PC-3 (cell line): ENCODE measurements around the gene STAC3. TPM values are rescaled to one million over a fixed set of nuclear protein-coding genes. Genes with fewer than 3 reads are reported as not detected.

Source experiments
- ATAC-seq: fragments of 200-7000 bp; cut with Tn5 transposase; 2 replicates; pipeline ENCODE4 v1.9.1; 2020; ENCODE audit warnings: mild to moderate bottlenecking, moderate library complexity
- BruUV-seq: library from RNA; stranded (reverse); fragments of 400-500 nt; replicated peaks from 2 replicates; lab custom pipeline; 2021; lab: Mats Ljungman, UMichigan
- CTCF ChIA-PET: fragments of 300-600 bp; sonication (Branson Sonifier 250); formaldehyde crosslinking; loops from one replicate; lab custom pipeline; 2022; ENCODE audit warnings: antibody characterized with exemption; lab: Charles Lee
- POLR2A ChIA-PET: fragments of 300-600 bp; sonication (Branson Sonifier 250); formaldehyde crosslinking; loops from one replicate; lab custom pipeline; 2022; ENCODE audit warnings: antibody characterized with exemption; ENCODE audit not compliant: unreplicated experiment; lab: Charles Lee
- DNase-seq: peaks from one replicate; pipeline ENCODE4 v3.0.0-alpha.2; 2015
- H2AFZ ChIP-seq: fragments of 300-600 bp; sonication (generic); 2 replicates; pipeline ENCODE4 v1.6.0; 2016; ENCODE audit warnings: antibody characterized with exemption, low read length
- H3F3A ChIP-seq: fragments of 300-600 bp; sonication (generic); one replicate; pipeline ENCODE4 v1.6.0; 2017; ENCODE audit warnings: antibody characterized with exemption, low read length, control low read depth, mild to moderate bottlenecking; ENCODE audit not compliant: unreplicated experiment
- H3K27ac ChIP-seq: fragments of 300-600 bp; sonication (generic); 2 replicates; pipeline ENCODE4 v1.5.1; 2016; ENCODE audit warnings: mild to moderate bottlenecking, low read length
- H3K27me3 ChIP-seq: fragments of 300-600 bp; sonication (generic); 2 replicates; pipeline ENCODE4 v1.6.1; 2016; ENCODE audit warnings: low read length, mixed read lengths
- H3K36me3 ChIP-seq: fragments of 300-600 bp; sonication (generic); 2 replicates; pipeline ENCODE4 v1.6.1; 2016; ENCODE audit warnings: low read depth, mixed run types, low read length, mixed read lengths
- H3K4me1 ChIP-seq: fragments of 300-600 bp; sonication (generic); 2 replicates; pipeline ENCODE4 v1.5.1; 2016; ENCODE audit warnings: low read length; ENCODE audit not compliant: insufficient read depth
- H3K4me2 ChIP-seq: fragments of 300-600 bp; sonication (generic); 2 replicates; pipeline ENCODE4 v1.6.0; 2016; ENCODE audit warnings: low read length
- H3K4me3 ChIP-seq: fragments of 300-600 bp; sonication (generic); 2 replicates; pipeline ENCODE4 v1.5.1; 2016; ENCODE audit warnings: mild to moderate bottlenecking, low read length, mixed read lengths
- H3K79me2 ChIP-seq: fragments of 300-600 bp; sonication (generic); 2 replicates; pipeline ENCODE4 v1.6.1; 2017; ENCODE audit warnings: low read length, mixed read lengths
- H3K9ac ChIP-seq: fragments of 300-600 bp; sonication (generic); 2 replicates; pipeline ENCODE4 v1.6.0; 2016; ENCODE audit warnings: mild to moderate bottlenecking, low read length
- H3K9me2 ChIP-seq: fragments of 300-600 bp; sonication (generic); replicated peaks from 2 replicates; pipeline ENCODE4 v1.6.1; 2016; ENCODE audit warnings: mixed run types, low read length, mixed read lengths
- H3K9me3 ChIP-seq: fragments of 300-600 bp; sonication (generic); 2 replicates; pipeline ENCODE4 v1.6.1; 2016; ENCODE audit warnings: low read length, mixed read lengths
- H4K20me1 ChIP-seq: fragments of 300-600 bp; sonication (generic); 2 replicates; pipeline ENCODE4 v1.6.1; 2016; ENCODE audit warnings: low read length, mixed read lengths
- CTCF ChIP-seq: fragments of 300-600 bp; sonication (generic); conservative IDR thresholded peaks from 2 replicates; pipeline ENCODE4 v1.5.1; 2017; ENCODE audit warnings: antibody characterized with exemption, low read depth, mild to moderate bottlenecking, low read length
- EZH2 ChIP-seq: fragments of 300-600 bp; sonication (generic); IDR thresholded peaks from one replicate; pipeline ENCODE4 v1.6.1; 2017; ENCODE audit warnings: antibody characterized with exemption, mild to moderate bottlenecking, low read length; ENCODE audit not compliant: unreplicated experiment
- EZH2phosphoT487 ChIP-seq: fragments of 300-600 bp; sonication (generic); IDR thresholded peaks from 2 replicates; pipeline ENCODE4 v1.6.1; 2018; ENCODE audit warnings: mild to moderate bottlenecking, antibody characterized with exemption, low read length, borderline replicate concordance
- intact Hi-C: fragments of 100-400 bp; cut with micrococcal nuclease; formaldehyde crosslinking; loops from 2 replicates; pipeline ENCODE4 v1.9.0; 2023
- total RNA-seq: library from RNA; depleted of rRNA; stranded (reverse); fragments of >200 nt; gene quantifications from 2 replicates; pipeline ENCODE4 v1.2.3, GENCODE V29; 2014

Gene STAC3
- total RNA-seq, 1 experiment from 2014 or later, result 1.8 TPM

- Histone ChIP-seq H3K27me3 (no peaks in the 10 kb centered on the region), H3K4me2 (no peak overlapping the region), H3K4me1 (no peaks in the 10 kb centered on the region), H3K9me2 (no peaks in the 10 kb centered on the region), H3K9ac (no peak overlapping the region), H3K4me3 (no peak overlapping the region), H3K79me2 (no peaks in the 10 kb centered on the region), H3K36me3 (no peaks in the 10 kb centered on the region; the same call in 1 of the 2 replicates), H4K20me1 (no peaks in the 10 kb centered on the region), H2AFZ (no peak overlapping the region), H3K9me3 (no peaks in the 10 kb centered on the region), H3K27ac (no peak overlapping the region), H3F3A (no peaks in the 10 kb centered on the region)
- BruUV-seq, result TSS peak; percentile 53
- ChIA-PET CTCF (interaction anchor here (0.6 kb wide), 1 partner anchor 198 kb away, joined by 11 read pairs; no protein-coding TSS in a partner anchor), POLR2A (no interaction called here)
- intact Hi-C loops, result no loop called here
- TF ChIP-seq CTCF, result no peak
- TF ChIP-seq EZH2phosphoT487, result no peak
- no peak for TF ChIP-seq EZH2
- DNase-seq (no peak), ATAC-seq (no peak)
Observed at GRCh38 chr12:57254506-57255280, 3.7 kb upstream of the STAC3 start.

- Histone ChIP-seq H3K9me3 (no peaks in the 10 kb centered on the region), H3K9me2 (no peaks in the 10 kb centered on the region), H3K4me2 (no peak overlapping the region), H3K36me3 (no peaks in the 10 kb centered on the region), H3K4me1 (no peaks in the 10 kb centered on the region), H2AFZ (no peak overlapping the region), H3K4me3 (no peak overlapping the region), H3F3A (no peaks in the 10 kb centered on the region), H3K27me3 (no peaks in the 10 kb centered on the region), H3K27ac (no peak overlapping the region), H4K20me1 (no peaks in the 10 kb centered on the region), H3K79me2 (no peaks in the 10 kb centered on the region), H3K9ac (no peak overlapping the region)
- DNase-seq (no peak), ATAC-seq (no peak)
- ChIA-PET POLR2A (no interaction called here), CTCF (interaction anchor here (0.6 kb wide), 1 partner anchor 20 kb away, joined by 3 read pairs; no protein-coding TSS in a partner anchor)
- BruUV-seq, result no TSS peak
- TF ChIP-seq EZH2phosphoT487, result no peak
- TF ChIP-seq EZH2, result no peak
- no peak for TF ChIP-seq CTCF
- intact Hi-C loops, result no loop called here
Observed at GRCh38 chr12:57250541-57250940, 446 bp downstream of the STAC3 start.
